HCEC 1CT (cell line): ENCODE measurements around the gene MTFR1L.

Experiments used
- DNase-seq: peaks from one replicate; pipeline ENCODE4 v3.0.0-alpha.2; 2017

MTFR1L gene

GRCh38 chr1:25792115-25792514 lies 27.6 kb upstream of the MTFR1L start:
- DNase-seq = no peak

GRCh38 chr1:25793585-25794170 lies 26.1 kb upstream of the MTFR1L start:
- DNase-seq = no peak

- DNase-seq = no peak
Measured at GRCh38 chr1:25794325-25794724, 25.4 kb upstream of the MTFR1L start.

- DNase-seq = no peak
Measured at GRCh38 chr1:25795211-25795610, 24.5 kb upstream of the MTFR1L start.

GRCh38 chr1:25795946-25796810 lies 23.6 kb upstream of the MTFR1L start:
- no peak for DNase-seq

GRCh38 chr1:25796811-25797458 lies 22.8 kb upstream of the MTFR1L start:
- DNase-seq = peak; percentile 55

GRCh38 chr1:25797939-25798338 lies 21.8 kb upstream of the MTFR1L start:
- no peak for DNase-seq

GRCh38 chr1:25798666-25799351 lies 20.9 kb upstream of the MTFR1L start:
- no peak for DNase-seq

- DNase-seq = no peak
Measured at GRCh38 chr1:25799352-25799934, 20.3 kb upstream of the MTFR1L start.

GRCh38 chr1:25799935-25800702 lies 19.6 kb upstream of the MTFR1L start, which contains the start of gene SELENON:
Gene SELENON (plus strand): TSS chr1:25800193. CDS start chr1:25800231, 38 bp downstream.
- DNase-seq = no peak

- DNase-seq = no peak
Measured at GRCh38 chr1:25800703-25801377, 18.9 kb upstream of the MTFR1L start.

GRCh38 chr1:25802915-25803314 lies 16.8 kb upstream of the MTFR1L start:
- DNase-seq = no peak

GRCh38 chr1:25803368-25803767 lies 16.4 kb upstream of the MTFR1L start:
- no peak for DNase-seq

- DNase-seq = no peak
Measured at GRCh38 chr1:25804244-25804963, 15.3 kb upstream of the MTFR1L start.

- DNase-seq = no peak
Measured at GRCh38 chr1:25804964-25805862, 14.5 kb upstream of the MTFR1L start.

GRCh38 chr1:25805863-25806225 lies 13.9 kb upstream of the MTFR1L start:
- DNase-seq = no peak

- DNase-seq = no peak
Measured at GRCh38 chr1:25806418-25806817, 13.3 kb upstream of the MTFR1L start.

- no peak for DNase-seq
Measured at GRCh38 chr1:25807480-25808390, 12.0 kb upstream of the MTFR1L start.
